Nucleus accumbens (tissue), 56 donors: ENCODE data around the gene HIVEP3.

Source experiments
- DNase-seq, 56 donors: peaks; one replicate each; lab custom pipeline; 2025; lab: John Stamatoyannopoulos, UW

The HIVEP3 gene

DNA sequence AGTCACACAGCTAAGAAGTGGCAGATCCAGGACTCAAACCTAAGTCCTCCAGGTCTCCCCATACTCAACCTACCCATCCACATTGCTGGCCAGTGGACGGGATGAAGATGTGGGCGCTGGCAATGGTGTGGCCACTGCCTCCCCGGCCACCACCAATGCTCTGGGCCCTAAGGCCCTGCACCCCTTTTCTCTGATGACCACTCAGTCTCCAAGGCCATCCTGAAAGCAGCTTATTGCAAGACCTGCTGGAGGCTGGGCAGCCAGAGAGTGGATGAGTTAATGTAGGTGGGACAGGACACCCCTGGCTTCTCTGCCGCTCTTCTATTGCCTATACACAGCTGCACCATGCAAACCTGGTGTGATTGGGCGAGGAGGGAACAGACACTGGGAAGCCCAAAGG, 178.7 kb downstream of the HIVEP3 start:
- DNase-seq: no peak

DNA sequence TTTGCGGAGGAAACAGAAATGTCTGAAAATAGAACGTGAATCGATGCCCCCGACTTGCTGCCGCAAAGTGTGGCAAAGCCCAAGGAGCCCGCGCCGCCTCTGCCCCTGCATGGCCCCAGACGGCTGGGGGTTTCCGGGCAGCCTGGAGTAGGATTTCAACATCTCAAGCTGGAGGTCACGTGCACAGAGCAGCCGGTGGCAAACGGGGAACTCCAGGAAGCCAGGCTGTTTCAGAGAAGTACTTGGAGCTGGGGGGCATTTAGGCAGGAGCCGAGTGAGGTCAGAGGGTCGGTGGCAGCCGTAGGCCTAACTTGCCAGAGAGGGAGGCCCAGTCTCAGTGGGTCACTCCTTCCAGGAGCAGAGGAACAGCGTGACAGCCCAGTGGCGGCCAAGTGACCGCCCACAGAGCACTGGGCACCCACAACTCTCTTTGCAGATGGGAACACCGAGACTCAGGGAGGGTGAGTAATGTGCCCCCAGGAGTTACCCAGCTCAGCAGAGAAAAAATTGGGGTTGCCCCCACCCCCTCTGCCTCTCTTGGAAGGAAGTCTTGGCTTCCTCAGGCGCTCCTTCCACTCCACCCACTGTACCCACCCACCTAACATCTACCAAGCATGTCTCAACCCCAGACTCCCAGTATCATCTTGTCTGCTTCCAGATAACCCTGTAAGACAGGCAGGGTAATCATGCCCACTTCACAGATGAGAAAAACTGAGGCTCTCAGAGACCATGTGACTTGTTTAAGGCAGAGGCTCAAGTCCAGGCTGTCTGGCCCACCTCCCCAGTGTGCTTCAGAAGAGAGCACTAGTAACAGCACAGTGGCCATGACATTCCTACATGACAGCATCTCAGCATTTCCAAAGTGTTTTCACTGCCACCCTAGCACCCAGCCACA, 179.4 kb downstream of the HIVEP3 start:
- peak in 33 of 56 donors; percentile 10 to 69 (median 34) for DNase-seq

GRCh38 chr1:41738475-41738874, 180.2 kb downstream of the HIVEP3 start:
- no peak for DNase-seq

DNA sequence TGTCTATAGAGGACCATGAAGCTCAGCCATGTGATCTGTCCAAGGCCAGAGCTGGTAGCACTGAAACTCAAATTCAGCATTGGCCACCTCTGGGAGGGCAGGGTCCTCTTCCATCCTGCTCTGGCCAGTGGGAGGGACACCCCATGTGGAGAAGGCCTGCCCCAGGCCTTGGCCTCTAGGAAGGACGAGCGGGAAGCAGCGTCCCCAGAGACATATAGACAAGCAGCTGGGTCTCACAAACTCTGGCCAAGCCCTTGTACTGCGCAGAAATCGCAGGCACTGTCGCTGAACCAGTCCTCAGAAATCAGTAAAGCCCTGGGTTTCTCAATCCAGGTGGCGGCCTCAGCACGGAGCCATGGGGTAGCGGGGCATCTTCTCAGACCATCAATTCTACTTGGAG, 180.7 kb downstream of the HIVEP3 start:
- DNase-seq: no peak

DNA sequence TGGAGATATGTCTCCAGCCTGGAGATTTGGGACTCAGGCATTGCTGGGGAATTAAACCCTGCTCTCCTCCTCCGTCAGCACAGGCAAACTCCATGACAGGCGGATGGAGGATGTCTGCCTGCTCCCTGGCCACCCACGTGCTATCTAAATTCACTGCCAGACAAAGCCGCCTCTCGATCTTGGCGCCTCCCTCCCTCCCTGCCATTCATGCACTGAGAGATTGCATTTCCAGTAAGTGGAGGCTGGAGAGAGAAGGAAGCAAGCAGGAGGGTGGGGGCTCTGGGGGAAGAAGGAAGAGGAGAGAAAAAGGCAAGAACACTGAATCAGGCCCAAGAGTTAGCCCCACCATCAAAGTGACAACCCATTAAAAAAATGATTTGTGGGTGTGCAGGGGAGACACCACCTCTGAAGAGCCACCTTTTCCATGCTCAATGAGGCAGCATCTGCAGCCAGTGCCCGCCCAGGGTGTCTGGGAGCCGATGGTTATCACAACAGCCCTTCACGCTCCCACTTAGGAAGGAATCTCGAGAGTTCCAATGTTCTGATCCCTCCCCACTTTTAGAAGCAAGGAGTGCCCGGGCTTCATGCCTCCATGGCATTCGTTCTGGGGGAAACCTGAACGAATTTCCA, 183.0 kb downstream of the HIVEP3 start:
- DNase-seq: peak in 40 of 56 donors; percentile 10 to 84 (median 48)

- no peak for DNase-seq
These were observed 183.6 kb downstream of the HIVEP3 start for GRCh38 chr1:41735139-41735538.

DNA sequence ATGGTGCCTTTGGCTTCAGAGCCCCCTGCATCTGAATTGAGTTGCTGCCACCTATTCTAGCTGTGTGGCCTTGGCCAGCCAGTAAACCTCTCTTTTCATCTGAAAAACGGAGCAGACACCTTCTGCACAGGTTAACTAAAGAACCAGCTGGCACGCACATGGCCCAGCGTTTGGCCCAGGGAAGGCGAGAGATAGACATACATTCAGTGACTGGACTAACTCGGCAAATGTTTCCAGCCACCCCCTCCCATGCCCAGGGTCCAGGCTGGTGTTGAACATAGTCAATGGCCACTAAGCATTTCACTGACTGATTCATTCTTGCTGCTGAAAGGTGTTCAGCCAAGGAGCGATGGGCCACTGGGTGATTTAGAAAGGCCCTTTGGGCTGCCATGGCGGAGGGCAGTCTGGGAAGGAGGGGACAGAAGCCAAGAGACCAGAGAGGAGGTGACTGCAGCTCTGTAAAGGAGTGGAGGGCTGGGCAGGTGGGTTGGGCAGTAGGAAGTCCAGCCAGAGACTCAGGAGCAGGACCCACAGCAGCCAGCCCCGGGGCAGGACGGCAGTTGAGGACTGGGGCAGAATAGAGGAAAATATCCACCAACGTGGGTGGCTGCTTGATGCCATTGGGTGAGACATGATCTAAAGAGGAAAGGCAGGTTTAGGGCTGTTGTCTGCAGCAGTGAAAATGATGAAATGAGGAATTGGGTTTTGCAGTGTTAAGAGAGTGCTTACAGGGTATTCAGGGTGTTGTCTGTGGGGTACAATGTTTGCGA, 184.3 kb downstream of the HIVEP3 start:
- DNase-seq: no peak

- DNase-seq: no peak
These were observed 185.0 kb downstream of the HIVEP3 start for GRCh38 chr1:41733725-41734124.

GRCh38 chr1:41733021-41733420, 185.7 kb downstream of the HIVEP3 start:
- no peak for DNase-seq

DNA sequence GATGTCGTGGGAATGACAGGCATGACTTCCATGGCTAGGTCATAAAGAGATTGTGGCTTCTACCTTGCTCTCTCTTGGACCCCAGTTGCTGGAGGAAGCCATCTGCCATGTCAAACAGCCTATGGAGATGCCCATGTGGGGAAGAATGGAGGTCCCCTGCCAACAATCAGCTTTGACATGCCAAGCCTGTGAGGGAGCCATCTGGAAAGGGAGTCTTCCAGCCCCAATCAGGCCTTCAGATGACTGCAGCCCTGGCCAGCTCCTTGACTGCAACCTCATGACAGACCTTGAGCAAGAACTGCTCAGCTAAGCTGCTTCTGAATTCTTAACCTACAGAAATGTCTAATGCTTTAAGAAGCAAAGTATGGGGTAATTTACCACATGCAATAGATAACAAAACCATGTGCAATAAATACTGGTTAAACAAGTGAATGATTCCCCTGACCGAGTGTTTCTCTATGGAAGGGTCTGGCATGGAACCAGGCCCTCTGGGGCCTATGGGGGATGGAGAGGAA, 187.1 kb downstream of the HIVEP3 start:
- DNase-seq: no peak

DNA sequence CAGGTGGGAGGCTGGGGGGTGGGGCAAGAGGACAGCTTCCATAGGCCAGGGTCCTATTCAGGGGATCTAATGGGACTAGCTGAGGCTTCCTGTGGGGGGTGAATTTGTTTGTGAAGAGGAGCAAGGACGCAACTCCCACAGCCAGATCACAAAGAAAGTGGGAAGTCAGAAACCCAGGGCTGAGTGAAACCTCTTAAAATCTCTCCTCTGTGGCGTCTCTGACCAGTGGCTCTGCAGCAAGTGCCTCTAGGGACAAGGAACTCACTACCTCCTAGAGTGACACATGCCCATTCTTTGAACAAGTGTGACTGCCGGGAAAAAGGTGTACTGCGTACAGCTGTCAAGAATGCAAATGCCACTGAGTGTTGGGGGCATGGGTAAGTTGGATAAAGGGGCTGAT, 187.9 kb downstream of the HIVEP3 start:
- no peak for DNase-seq

GRCh38 chr1:41728403-41729202, 190.1 kb downstream of the HIVEP3 start:
- peak in 5 of 56 donors; percentile 12 to 35 (median 28) for DNase-seq

DNA sequence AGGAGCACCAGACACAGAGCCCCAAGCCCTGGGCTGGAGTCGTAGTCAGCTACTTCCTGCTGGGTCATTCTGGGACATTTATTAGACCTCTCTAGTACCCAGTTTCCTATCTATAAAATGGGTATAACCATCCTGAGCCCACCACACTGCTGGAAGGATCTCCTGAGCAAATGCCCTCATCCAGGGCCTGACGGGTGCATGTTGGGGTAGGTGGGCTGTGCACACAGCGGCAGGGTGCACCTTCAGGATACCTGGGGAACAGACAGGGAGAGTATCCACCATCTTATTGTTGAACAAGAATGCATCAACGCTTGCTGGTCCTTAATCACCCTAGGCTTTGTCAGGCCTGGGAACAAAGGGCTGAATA, 191.0 kb downstream of the HIVEP3 start:
- no peak for DNase-seq

DNA sequence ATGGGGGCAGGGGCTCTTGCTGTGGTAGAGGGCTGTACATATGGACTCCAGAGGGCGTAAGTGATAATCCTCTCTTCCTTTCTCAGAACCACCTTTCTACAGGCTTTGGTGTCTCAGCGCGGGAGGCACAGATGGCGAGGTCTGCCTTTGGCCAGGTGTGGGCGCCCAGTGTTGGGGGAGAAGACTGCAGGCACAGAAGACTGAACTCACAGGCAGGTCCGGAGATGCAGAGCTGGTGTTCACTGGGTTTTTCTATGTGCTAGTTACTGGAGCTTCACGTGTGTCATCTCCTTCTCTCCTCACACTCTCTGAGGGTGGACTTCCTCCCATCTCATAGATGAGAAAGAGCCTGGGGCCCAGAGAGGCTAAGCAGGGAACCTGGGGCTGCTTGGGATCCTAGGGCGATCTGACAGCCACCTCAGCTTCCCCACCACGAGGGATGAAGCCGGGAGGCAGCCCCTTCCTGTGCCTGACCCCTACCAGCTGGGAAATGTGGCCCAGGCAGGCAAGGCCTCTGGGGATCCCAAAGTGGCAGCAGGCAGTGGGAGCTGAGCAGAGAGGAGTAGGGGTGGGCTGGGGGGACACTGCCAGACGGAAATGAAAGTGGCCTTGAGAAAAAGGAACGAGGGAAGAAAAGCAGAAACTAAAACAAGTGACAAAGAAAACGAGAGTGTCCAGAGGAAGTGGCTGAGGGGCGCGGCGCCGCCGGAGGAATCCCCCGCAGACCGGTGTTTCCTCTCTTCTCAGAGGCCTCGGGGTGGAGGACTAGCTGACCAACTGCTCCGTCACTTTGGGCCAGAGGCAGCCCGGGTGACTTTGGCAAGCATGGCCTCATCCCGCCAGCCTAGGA, 191.6 kb downstream of the HIVEP3 start:
- peak in 20 of 56 donors; percentile 9 to 62 (median 35) for DNase-seq

GRCh38 chr1:41726292-41726691, 192.4 kb downstream of the HIVEP3 start:
- DNase-seq: no peak

- no peak for DNase-seq
These were observed 193.8 kb downstream of the HIVEP3 start for GRCh38 chr1:41724926-41725325.

DNA sequence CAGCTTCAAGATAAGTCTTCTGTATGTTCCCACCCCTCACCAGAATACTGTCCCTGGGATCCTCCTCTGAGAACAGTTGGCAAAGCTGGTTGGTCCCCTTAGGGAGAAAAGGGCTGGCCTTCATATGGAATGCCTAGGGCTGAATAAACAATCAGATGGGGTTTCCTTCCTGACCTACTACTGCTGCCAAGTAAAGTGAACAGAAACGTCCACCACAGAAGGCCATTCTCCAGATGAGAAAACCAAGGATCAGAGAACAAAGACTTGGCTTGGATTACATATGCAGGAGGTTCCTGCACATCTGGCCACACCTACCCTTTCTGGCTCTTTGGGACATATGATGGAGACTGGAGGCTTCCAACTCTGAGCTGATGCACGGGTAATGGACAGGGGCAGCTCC, 194.5 kb downstream of the HIVEP3 start:
- DNase-seq: no peak

GRCh38 chr1:41723786-41724185, 194.9 kb downstream of the HIVEP3 start:
- DNase-seq: no peak

GRCh38 chr1:41722184-41722583, 196.5 kb downstream of the HIVEP3 start:
- DNase-seq: no peak
